HepG2 (cell line): ENCODE measurements around the gene GRB2. TPM values are rescaled to one million over a fixed set of nuclear protein-coding genes. Genes with fewer than 3 reads are reported as not detected.
A peak's percentile ranks its signal among the peaks of the same experiment; 100 is the strongest.

ENCODE experiments used
- ASH2L ChIP-seq: fragments of 300-600, 200-600 bp; sonication (generic); IDR thresholded peaks from 2 replicates; pipeline ENCODE4 v1.7.0; 2017; ENCODE audit warnings: low read depth, mild to moderate bottlenecking, moderate library complexity, mixed read lengths, low read length; ENCODE audit not compliant: insufficient read length
- ATF7-NPFF ChIP-seq: sonication (generic); formaldehyde crosslinking; IDR thresholded peaks from 2 replicates; pipeline ENCODE4 v1.8.1; 2023; ENCODE audit warnings: mild to moderate bottlenecking, low read depth, missing genetic modification reagents, moderate library complexity
- HOXA5 ChIP-seq: sonication (generic); formaldehyde crosslinking; IDR thresholded peaks from 2 replicates; pipeline ENCODE4 v1.4.0; 2020; ENCODE audit warnings: missing genetic modification reagents
- MED1 ChIP-seq: sonication (generic); formaldehyde crosslinking; IDR thresholded peaks from 2 replicates; pipeline ENCODE4 v1.4.0; 2020; ENCODE audit warnings: missing genetic modification reagents
- NCOA1 ChIP-seq: sonication (generic); formaldehyde crosslinking; IDR thresholded peaks from 2 replicates; pipeline ENCODE4 v1.9.0; 2021; ENCODE audit warnings: missing genetic modification reagents
- NFYC ChIP-seq: IDR thresholded peaks from 2 replicates; pipeline ENCODE4 v1.6.1; 2016; ENCODE audit warnings: missing genetic modification reagents, missing compliant biosample characterization
- NR2C2 ChIP-seq: sonication (generic); formaldehyde crosslinking; IDR thresholded peaks from 2 replicates; pipeline ENCODE4 v1.4.0; 2020; ENCODE audit warnings: missing genetic modification reagents, mild to moderate bottlenecking, moderate library complexity, borderline replicate concordance
- RARG ChIP-seq: sonication (generic); formaldehyde crosslinking; IDR thresholded peaks from 2 replicates; pipeline ENCODE4 v1.4.0; 2020; ENCODE audit warnings: low read depth, mild to moderate bottlenecking, missing genetic modification reagents
- RERE ChIP-seq: IDR thresholded peaks from 2 replicates; pipeline ENCODE4 v1.6.1; 2016; ENCODE audit warnings: low read depth, missing genetic modification reagents, missing compliant biosample characterization
- STAG1 ChIP-seq: sonication (generic); formaldehyde crosslinking; IDR thresholded peaks from 2 replicates; pipeline ENCODE4 v1.4.0; 2020; ENCODE audit warnings: missing genetic modification reagents
- SYNCRIP ChIP-seq: fragments of 200-400 bp; formaldehyde crosslinking; IDR thresholded peaks from 2 replicates; pipeline ENCODE4 v1.6.1; 2018; ENCODE audit warnings: mild to moderate bottlenecking, low read depth, low read length; ENCODE audit not compliant: insufficient read depth
- TAF1 ChIP-seq: sonication (generic); formaldehyde crosslinking; IDR thresholded peaks from 2 replicates; pipeline ENCODE4 v1.4.0; 2020; ENCODE audit warnings: missing genetic modification reagents
- ZNF12 ChIP-seq: sonication (generic); formaldehyde crosslinking; IDR thresholded peaks from 2 replicates; pipeline ENCODE4 v1.5.0; 2020; ENCODE audit warnings: missing genetic modification reagents
- ZNF235 ChIP-seq: sonication (generic); formaldehyde crosslinking; IDR thresholded peaks from 2 replicates; pipeline ENCODE4 v1.8.1; 2023; ENCODE audit warnings: mild to moderate bottlenecking, missing genetic modification reagents, borderline replicate concordance
- ZNF44 ChIP-seq: sonication (generic); formaldehyde crosslinking; IDR thresholded peaks from 2 replicates; pipeline ENCODE4 v1.5.1; 2020; ENCODE audit warnings: mild to moderate bottlenecking, missing genetic modification reagents
- ZNF510 ChIP-seq: sonication (generic); formaldehyde crosslinking; IDR thresholded peaks from 2 replicates; pipeline ENCODE4 v1.4.0; 2020; ENCODE audit warnings: low read depth, mild to moderate bottlenecking, missing genetic modification reagents
- ZNF530 ChIP-seq: sonication (generic); formaldehyde crosslinking; IDR thresholded peaks from 2 replicates; pipeline ENCODE4 v1.5.0; 2020; ENCODE audit warnings: low read depth, mild to moderate bottlenecking, missing genetic modification reagents
- ZNF550 ChIP-seq: sonication (generic); formaldehyde crosslinking; IDR thresholded peaks from 2 replicates; pipeline ENCODE4 v1.4.0; 2020; ENCODE audit warnings: mild to moderate bottlenecking, missing genetic modification reagents, borderline replicate concordance
- ZNF570 ChIP-seq: sonication (generic); formaldehyde crosslinking; IDR thresholded peaks from 2 replicates; pipeline ENCODE4 v1.4.0; 2020; ENCODE audit warnings: mild to moderate bottlenecking, missing genetic modification reagents, borderline replicate concordance
- ZNF589 ChIP-seq: sonication (generic); formaldehyde crosslinking; conservative IDR thresholded peaks from 2 replicates; pipeline ENCODE4 v1.8.0; 2022; ENCODE audit warnings: mild to moderate bottlenecking, moderate library complexity, missing genetic modification reagents
- ZNF678 ChIP-seq: sonication (generic); formaldehyde crosslinking; IDR thresholded peaks from 2 replicates; pipeline ENCODE4 v1.4.0; 2020; ENCODE audit warnings: mild to moderate bottlenecking, missing genetic modification reagents
- ZNF709 ChIP-seq: sonication (generic); formaldehyde crosslinking; IDR thresholded peaks from 2 replicates; pipeline ENCODE4 v1.5.0; 2020; ENCODE audit warnings: mild to moderate bottlenecking, missing genetic modification reagents
- ZNF749 ChIP-seq: sonication (generic); formaldehyde crosslinking; IDR thresholded peaks from 2 replicates; pipeline ENCODE4 v1.8.0; 2022; ENCODE audit warnings: mild to moderate bottlenecking, missing genetic modification reagents, moderate library complexity, borderline replicate concordance
- ZSCAN21 ChIP-seq: sonication (generic); formaldehyde crosslinking; IDR thresholded peaks from 2 replicates; pipeline ENCODE4 v1.8.0; 2022; ENCODE audit warnings: mild to moderate bottlenecking, missing genetic modification reagents, moderate library complexity, borderline replicate concordance
- polyA plus RNA-seq, 8 experiments: library from polyadenylated mRNA; depleted of rRNA in 3 of 8; stranded (reverse) in 7 of 8; unstranded in 1 of 8; fragments of >200 nt; fragmentation: Illumina TruSeq in 4 of 8; extraction: Trizol in 4 of 8; gene quantifications; 2 replicates each; pipeline versions ENCODE4 v1.2.1 to v1.2.3, GENCODE V29; 2011 to 2016; ENCODE audit warnings: low read depth in 4 of 8, missing spikeins in 1 of 8, mixed read lengths in 1 of 8; ENCODE audit not compliant: insufficient read depth in 1 of 8
- total RNA-seq, 5 experiments: library from RNA; depleted of rRNA; stranded (reverse); fragments of >200 nt; fragmentation: Illumina TruSeq; extraction: Trizol; gene quantifications; 2 replicates each; pipeline ENCODE4 v1.2.3, GENCODE V29; 2016; ENCODE audit warnings: low read depth in 1 of 5
- TF ChIP-seq, protein P1 (sequence below): sonication (generic); formaldehyde crosslinking; IDR thresholded peaks from 2 replicates; pipeline ENCODE4 v1.5.1; 2020; ENCODE audit warnings: missing genetic modification reagents, mild to moderate bottlenecking, borderline replicate concordance

GRB2 gene
- total and polyA plus RNA-seq, 2 of the 13 experiments (the other 11 are each of a cell fraction or from before 2014, with no cell fraction given), result 84.6 to 92.3 TPM

GRCh38 chr17:75270218-75270965, 135.1 kb downstream of the GRB2 start (continued):
- TF ChIP-seq ZNF550 (CRISPR knock-in tag), result peak; percentile 36; the same call in 1 of the 2 replicates
- TF ChIP-seq ZNF749 (CRISPR knock-in tag), result no peak
- peak; percentile 93 for TF ChIP-seq STAG1 (CRISPR knock-in tag)
- TF ChIP-seq, protein P1, sequence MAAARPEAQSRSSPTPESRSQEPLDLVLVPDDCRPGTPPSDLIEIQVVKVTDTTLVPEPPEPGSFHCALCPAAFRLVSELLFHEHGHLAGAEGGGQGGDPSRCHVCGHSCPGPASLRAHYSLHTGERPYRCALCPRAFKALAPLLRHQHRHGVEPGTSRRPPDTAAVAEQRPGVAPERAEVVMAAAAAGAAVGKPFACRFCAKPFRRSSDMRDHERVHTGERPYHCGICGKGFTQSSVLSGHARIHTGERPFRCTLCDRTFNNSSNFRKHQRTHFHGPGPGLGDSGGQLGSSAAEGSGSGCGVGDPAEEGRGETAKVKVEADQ, result no peak
- no peak for TF ChIP-seq NCOA1 (CRISPR knock-in tag)
- no peak; the same call in 1 of the 2 replicates for TF ChIP-seq MED1
- TF ChIP-seq ZNF12 (CRISPR knock-in tag), result no peak
- peak; percentile 87 for TF ChIP-seq ATF7-NPFF (CRISPR knock-in tag)
- peak; percentile 49; the same call in 1 of the 2 replicates for TF ChIP-seq ZNF709 (CRISPR knock-in tag)
- no peak for TF ChIP-seq RERE (CRISPR knock-in tag)
- TF ChIP-seq ZNF510, result no peak; the same call in 1 of the 2 replicates
- 0 out of 2 replicates have a peak, but pooled peaks have one; percentile 54 for TF ChIP-seq RARG (CRISPR knock-in tag)
- no peak for TF ChIP-seq ZNF589 (CRISPR knock-in tag)
- TF ChIP-seq ZNF678, result no peak
- TF ChIP-seq SYNCRIP, result no peak
- no peak for TF ChIP-seq ZNF530
- no peak for TF ChIP-seq ZSCAN21 (CRISPR knock-in tag)
- peak; percentile 21; the same call in 1 of the 2 replicates for TF ChIP-seq NFYC
- peak; percentile 49 for TF ChIP-seq ASH2L
- 0 out of 2 replicates have a peak, but pooled peaks have one; percentile 15 for TF ChIP-seq NR2C2
- peak; percentile 23; the same call in 1 of the 2 replicates for TF ChIP-seq TAF1 (CRISPR knock-in tag)
- peak; percentile 62; the same call in 1 of the 2 replicates for TF ChIP-seq ZNF235
- TF ChIP-seq ZNF44, result no peak
- no peak for TF ChIP-seq ZNF570 (CRISPR knock-in tag)
- TF ChIP-seq HOXA5 (CRISPR knock-in tag), result peak; percentile 14; the same call in 1 of the 2 replicates
